ENCODE results near the gene IFI27L1. TPM values are rescaled to one million over a fixed set of nuclear protein-coding genes. Genes with fewer than 3 reads are reported as not detected.
A peak's percentile ranks its signal among the peaks of the same experiment; 100 is the strongest.

IFI27L1 gene
- total and polyA plus RNA-seq, 4 donors: 14.0 to 74.7 (median 69.2) TPM

GRCh38 chr14:94074534-94074933, 6.6 kb upstream of the IFI27L1 start:
- H3K4me3 ChIP-seq (ENCODE audit: low read depth, low read length): no peak overlapping the region
- H3K27ac ChIP-seq (ENCODE audit: low read depth, low read length): no peak overlapping the region
- H3K9me3 ChIP-seq (ENCODE audit: control insufficient read depth, insufficient read depth, low read length): peaks cover 10% of the 10 kb centered on the region
- no peak for DNase-seq (ENCODE audit: low read depth in 4 of 6, low spot score in 6 of 6)
- no peaks in the 10 kb centered on the region for H3K27me3 ChIP-seq (ENCODE audit: control insufficient read depth, insufficient read depth, low read length)
- H3K4me1 ChIP-seq (ENCODE audit: control insufficient read depth, insufficient read depth, low read length): peaks cover 11% of the 10 kb centered on the region
- peaks cover 9% of the 10 kb centered on the region for H3K36me3 ChIP-seq (ENCODE audit: control insufficient read depth, insufficient read depth, low read length)
- WGBS (ENCODE audit: insufficient coverage): 100% methylated on average over 1 of the region's 3 CpGs

DNA sequence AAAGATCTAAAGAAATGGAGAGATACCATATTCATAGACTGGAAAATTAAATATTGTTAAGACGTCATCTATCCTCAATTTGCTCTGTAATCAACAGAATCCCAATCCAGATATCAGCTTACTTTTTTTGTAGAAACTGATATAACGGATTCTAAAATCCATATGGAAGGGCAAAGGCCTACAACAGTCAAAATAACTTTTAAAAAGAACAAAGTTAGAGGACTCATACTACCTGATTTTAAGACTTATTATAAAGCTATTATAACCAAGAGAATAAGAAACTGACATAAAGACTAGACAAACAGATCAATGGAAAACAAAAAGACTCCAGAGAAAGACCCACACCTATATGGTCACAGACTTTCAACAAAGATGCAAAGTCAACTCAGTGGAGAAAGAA, 6.1 kb upstream of the IFI27L1 start:
- H3K4me1 ChIP-seq (ENCODE audit: control insufficient read depth, insufficient read depth, low read length): peaks cover 11% of the 10 kb centered on the region

GRCh38 chr14:94077111-94077821, 3.8 kb upstream of the IFI27L1 start:
- Histone ChIP-seq H3K4me3 (ENCODE audit: low read depth, low read length) (no peak overlapping the region), H3K27ac (ENCODE audit: low read depth, low read length) (no peak overlapping the region), H3K27me3 (ENCODE audit: control insufficient read depth, insufficient read depth, low read length) (no peaks in the 10 kb centered on the region), H3K4me1 (ENCODE audit: control insufficient read depth, insufficient read depth, low read length) (peaks cover 11% of the 10 kb centered on the region), H3K36me3 (ENCODE audit: control insufficient read depth, insufficient read depth, low read length) (peaks cover 9% of the 10 kb centered on the region), H3K9me3 (ENCODE audit: control insufficient read depth, insufficient read depth, low read length) (peaks cover 8% of the 10 kb centered on the region)
- no peak for DNase-seq (ENCODE audit: low read depth in 4 of 6, low spot score in 6 of 6)
- WGBS (ENCODE audit: insufficient coverage): 100% methylated on average over 1 of the region's 7 CpGs

More for the DNA sequence above, 6.1 kb upstream of the IFI27L1 start:
- Histone ChIP-seq H3K36me3 (ENCODE audit: control insufficient read depth, insufficient read depth, low read length) (peaks cover 9% of the 10 kb centered on the region), H3K27me3 (ENCODE audit: control insufficient read depth, insufficient read depth, low read length) (no peaks in the 10 kb centered on the region), H3K4me3 (ENCODE audit: low read depth, low read length) (no peak overlapping the region), H3K27ac (ENCODE audit: low read depth, low read length) (no peak overlapping the region), H3K9me3 (ENCODE audit: control insufficient read depth, insufficient read depth, low read length) (peaks cover 8% of the 10 kb centered on the region)
- WGBS (ENCODE audit: insufficient coverage): no CpG with 5 or more reads among the region's 2 CpGs
- no peak for DNase-seq (ENCODE audit: low read depth in 4 of 6, low spot score in 6 of 6)

GRCh38 chr14:94077823-94078222, 3.3 kb upstream of the IFI27L1 start:
- WGBS (ENCODE audit: insufficient coverage): no CpG with 5 or more reads among the region's 5 CpGs

DNA sequence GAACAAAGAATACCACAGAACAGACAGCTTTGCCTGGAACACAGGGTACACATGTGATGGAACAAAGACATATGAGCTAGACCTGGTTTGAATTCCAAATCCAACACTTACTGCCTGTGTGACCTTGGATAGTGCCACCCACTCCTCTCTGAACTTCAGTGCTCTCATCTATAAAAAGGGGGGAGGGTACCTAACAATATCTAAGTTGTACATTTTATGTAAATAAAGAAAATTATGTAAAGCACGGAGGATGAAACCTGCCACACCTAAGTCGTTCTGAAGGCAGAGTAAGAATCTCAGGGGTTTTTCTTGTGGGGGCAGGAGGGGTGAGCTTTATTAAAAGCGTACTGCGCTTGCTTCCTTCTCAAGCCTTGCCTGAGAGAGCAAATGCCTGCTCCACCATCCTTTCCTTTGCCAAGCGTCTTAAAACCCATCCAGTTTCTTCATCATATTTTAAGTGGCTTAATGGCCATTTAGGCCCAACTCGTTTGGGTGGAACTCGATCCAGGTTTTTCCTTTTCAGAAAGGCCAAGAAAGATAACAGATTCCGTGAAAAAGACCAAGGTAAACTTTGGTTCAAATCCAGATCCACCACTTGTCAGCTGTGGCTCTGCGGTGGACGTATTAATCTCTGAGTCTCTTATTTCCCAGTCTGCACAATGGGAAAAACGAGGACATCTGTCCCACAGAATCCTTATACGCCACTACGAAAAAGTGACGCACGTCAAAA, 1.1 kb upstream of the IFI27L1 start:
- peak overlapping the region; percentile 97 for H3K4me3 ChIP-seq (ENCODE audit: low read depth, low read length)
- WGBS (ENCODE audit: insufficient coverage): under 1% methylated on average over 11 of the region's 15 CpGs
- H3K9me3 ChIP-seq (ENCODE audit: control insufficient read depth, insufficient read depth, low read length): no peaks in the 10 kb centered on the region
- H3K4me1 ChIP-seq (ENCODE audit: control insufficient read depth, insufficient read depth, low read length): peaks cover 15% of the 10 kb centered on the region
- DNase-seq (ENCODE audit: low read depth in 4 of 6, low spot score in 6 of 6): peak in 3 of 6 donors; percentile 36 to 84 (median 77)
- peak overlapping the region; percentile 96 for H3K27ac ChIP-seq (ENCODE audit: low read depth, low read length)
- H3K36me3 ChIP-seq (ENCODE audit: control insufficient read depth, insufficient read depth, low read length): peaks cover 9% of the 10 kb centered on the region
- H3K27me3 ChIP-seq (ENCODE audit: control insufficient read depth, insufficient read depth, low read length): no peaks in the 10 kb centered on the region

More at GRCh38 chr14:94077823-94078222, 3.3 kb upstream of the IFI27L1 start:
- Histone ChIP-seq H3K9me3 (ENCODE audit: control insufficient read depth, insufficient read depth, low read length) (peaks cover 8% of the 10 kb centered on the region), H3K4me3 (ENCODE audit: low read depth, low read length) (no peak overlapping the region), H3K27ac (ENCODE audit: low read depth, low read length) (no peak overlapping the region), H3K27me3 (ENCODE audit: control insufficient read depth, insufficient read depth, low read length) (no peaks in the 10 kb centered on the region), H3K36me3 (ENCODE audit: control insufficient read depth, insufficient read depth, low read length) (peaks cover 9% of the 10 kb centered on the region), H3K4me1 (ENCODE audit: control insufficient read depth, insufficient read depth, low read length) (peaks cover 11% of the 10 kb centered on the region)
- no peak for DNase-seq (ENCODE audit: low read depth in 4 of 6, low spot score in 6 of 6)

- peaks cover 11% of the 10 kb centered on the region for H3K4me1 ChIP-seq (ENCODE audit: control insufficient read depth, insufficient read depth, low read length)
- no peak for DNase-seq (ENCODE audit: low read depth in 4 of 6, low spot score in 6 of 6)
- WGBS (ENCODE audit: insufficient coverage): 0% methylated on average over 16 of the region's 19 CpGs
- H3K27ac ChIP-seq (ENCODE audit: low read depth, low read length): peak overlapping the region; percentile 96
- H3K4me3 ChIP-seq (ENCODE audit: low read depth, low read length): peak overlapping the region; percentile 97
- H3K9me3 ChIP-seq (ENCODE audit: control insufficient read depth, insufficient read depth, low read length): no peaks in the 10 kb centered on the region
- H3K27me3 ChIP-seq (ENCODE audit: control insufficient read depth, insufficient read depth, low read length): no peaks in the 10 kb centered on the region
- peaks cover 6% of the 10 kb centered on the region for H3K36me3 ChIP-seq (ENCODE audit: control insufficient read depth, insufficient read depth, low read length)
Observed at GRCh38 chr14:94081386-94081820, 293 bp downstream of the IFI27L1 start.

DNA sequence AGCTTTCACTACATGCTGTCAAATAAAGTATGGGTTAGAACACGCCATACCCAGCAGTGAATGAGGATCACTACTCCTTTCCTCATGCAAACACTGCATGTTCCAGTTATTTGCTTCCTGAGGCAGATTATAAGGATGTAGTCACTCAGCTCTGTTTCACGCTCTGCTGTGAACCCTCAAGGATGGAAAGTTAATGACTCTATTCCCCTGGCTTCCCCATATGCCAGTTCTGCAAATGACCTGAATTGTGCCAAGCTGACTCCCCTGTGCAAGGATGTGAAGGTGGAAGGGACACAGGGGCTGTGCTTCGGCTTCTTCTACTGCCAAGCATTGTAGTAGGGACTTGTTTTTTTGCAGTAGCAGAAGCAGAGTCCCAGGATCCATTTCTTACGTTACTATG, 6.8 kb downstream of the IFI27L1 start:
- peak in 1 of 6 donors; percentile 66 for DNase-seq (ENCODE audit: low read depth in 4 of 6, low spot score in 6 of 6)

DNA sequence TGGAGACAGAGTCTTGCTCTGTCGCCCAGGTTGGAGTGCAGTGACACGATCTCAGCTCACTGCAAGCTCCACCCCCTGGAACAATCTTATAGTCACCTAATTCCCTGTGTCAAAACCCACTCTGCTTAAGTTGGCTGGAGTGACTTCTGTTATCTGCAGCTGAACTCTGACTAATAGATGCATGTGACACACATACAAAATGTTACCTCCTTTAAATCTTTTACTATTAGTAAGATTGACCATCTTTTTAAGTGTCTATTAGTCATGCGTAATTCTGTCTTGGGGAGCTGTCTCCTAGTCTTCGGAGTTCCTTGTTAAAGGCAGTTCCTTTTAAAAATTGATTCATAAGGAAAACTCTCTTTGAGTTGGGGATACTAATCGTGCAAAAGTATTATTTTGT, 7.4 kb downstream of the IFI27L1 start:
- Histone ChIP-seq H3K4me1 (ENCODE audit: control insufficient read depth, insufficient read depth, low read length) (peaks cover 4% of the 10 kb centered on the region), H3K27me3 (ENCODE audit: control insufficient read depth, insufficient read depth, low read length) (no peaks in the 10 kb centered on the region), H3K9me3 (ENCODE audit: control insufficient read depth, insufficient read depth, low read length) (no peaks in the 10 kb centered on the region), H3K4me3 (ENCODE audit: low read depth, low read length) (no peak overlapping the region), H3K36me3 (ENCODE audit: control insufficient read depth, insufficient read depth, low read length) (no peaks in the 10 kb centered on the region), H3K27ac (ENCODE audit: low read depth, low read length) (no peak overlapping the region)
- no CpG with 5 or more reads among the region's 5 CpGs for WGBS (ENCODE audit: insufficient coverage)
- no peak for DNase-seq (ENCODE audit: low read depth in 4 of 6, low spot score in 6 of 6)

More for the DNA sequence above, 6.8 kb downstream of the IFI27L1 start:
- 87% methylated on average over 4 of the region's 4 CpGs for WGBS (ENCODE audit: insufficient coverage)
- no peak overlapping the region for H3K27ac ChIP-seq (ENCODE audit: low read depth, low read length)
- no peak overlapping the region for H3K4me3 ChIP-seq (ENCODE audit: low read depth, low read length)
- no peaks in the 10 kb centered on the region for H3K27me3 ChIP-seq (ENCODE audit: control insufficient read depth, insufficient read depth, low read length)
- no peaks in the 10 kb centered on the region for H3K36me3 ChIP-seq (ENCODE audit: control insufficient read depth, insufficient read depth, low read length)
- H3K9me3 ChIP-seq (ENCODE audit: control insufficient read depth, insufficient read depth, low read length): no peaks in the 10 kb centered on the region
- H3K4me1 ChIP-seq (ENCODE audit: control insufficient read depth, insufficient read depth, low read length): peaks cover 4% of the 10 kb centered on the region

GRCh38 chr14:94089479-94089878, 8.4 kb downstream of the IFI27L1 start:
- no peaks in the 10 kb centered on the region for H3K36me3 ChIP-seq (ENCODE audit: control insufficient read depth, insufficient read depth, low read length)
- H3K27me3 ChIP-seq (ENCODE audit: control insufficient read depth, insufficient read depth, low read length): no peaks in the 10 kb centered on the region
- no peak overlapping the region for H3K4me3 ChIP-seq (ENCODE audit: low read depth, low read length)
- no peak overlapping the region for H3K27ac ChIP-seq (ENCODE audit: low read depth, low read length)
- no peak for DNase-seq (ENCODE audit: low read depth in 4 of 6, low spot score in 6 of 6)
- no peaks in the 10 kb centered on the region for H3K4me1 ChIP-seq (ENCODE audit: control insufficient read depth, insufficient read depth, low read length)
- WGBS (ENCODE audit: insufficient coverage): 100% methylated on average over 2 of the region's 4 CpGs
- no peaks in the 10 kb centered on the region for H3K9me3 ChIP-seq (ENCODE audit: control insufficient read depth, insufficient read depth, low read length)

Measured in spinal cord (tissue), 10 donors.